RPMI8226 (cell line): ENCODE measurements around the gene TMEM45A.
A peak's percentile ranks its signal among the peaks of the same experiment; 100 is the strongest.
"Not testable (repeated sequence)": the region's sequence is repeated elsewhere in the genome, so short reads cannot be mapped to it uniquely, and the experiment has no call there.

ENCODE experiments used
- DNase-seq: peaks from one replicate; pipeline ENCODE4 v3.0.0-alpha.2; 2015

TMEM45A gene, protein sequence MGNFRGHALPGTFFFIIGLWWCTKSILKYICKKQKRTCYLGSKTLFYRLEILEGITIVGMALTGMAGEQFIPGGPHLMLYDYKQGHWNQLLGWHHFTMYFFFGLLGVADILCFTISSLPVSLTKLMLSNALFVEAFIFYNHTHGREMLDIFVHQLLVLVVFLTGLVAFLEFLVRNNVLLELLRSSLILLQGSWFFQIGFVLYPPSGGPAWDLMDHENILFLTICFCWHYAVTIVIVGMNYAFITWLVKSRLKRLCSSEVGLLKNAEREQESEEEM

DNA sequence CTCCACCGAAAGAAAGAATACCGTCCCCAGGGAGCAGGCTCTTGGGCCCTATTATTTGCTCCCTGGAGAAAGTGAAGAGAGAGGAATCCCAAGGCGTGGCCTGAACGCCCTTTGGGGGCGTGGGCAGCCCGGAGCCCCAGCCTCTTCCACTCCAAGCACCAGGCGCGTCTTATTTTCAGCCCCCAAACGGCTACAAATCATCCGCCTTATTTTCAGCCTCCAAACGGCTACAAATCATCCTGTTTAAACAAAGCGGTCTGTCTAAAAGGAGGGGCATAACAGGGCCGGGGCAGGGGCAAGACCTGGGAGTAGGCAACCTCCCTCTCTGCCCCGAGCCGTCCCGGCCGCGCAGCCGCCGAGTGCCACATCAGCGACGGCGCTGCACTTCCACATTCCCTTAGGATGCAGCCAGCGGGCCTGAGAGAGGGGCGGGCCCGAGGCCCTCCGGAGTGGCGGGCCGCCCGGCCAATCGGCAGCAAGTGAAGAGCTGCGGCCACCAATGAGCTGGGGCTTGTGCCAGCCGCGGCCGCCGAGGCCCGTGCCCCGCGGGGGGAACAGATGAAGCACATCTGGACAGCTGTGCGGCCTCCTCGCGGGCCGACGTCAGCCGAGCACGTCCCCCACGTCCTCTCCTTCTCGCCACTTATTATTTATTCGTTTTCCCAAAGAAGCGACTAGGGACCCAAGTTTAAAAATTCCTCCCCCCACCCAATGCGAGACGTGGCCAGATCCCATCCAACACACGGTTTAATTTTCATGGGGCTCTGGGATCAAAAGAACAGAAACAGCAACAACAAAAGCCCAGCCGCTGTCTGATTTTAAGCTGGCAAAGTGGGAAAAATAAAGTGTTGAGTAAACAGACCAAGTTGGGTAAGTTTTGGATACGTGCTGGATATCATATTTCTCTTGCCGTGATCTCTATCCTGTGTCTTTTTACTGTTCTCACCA is at the start of gene TMEM45A:
Gene TMEM45A, plus strand, starts transcription at position 561 of the 948 bp plus-strand sequence. CDS start 62,593 bp downstream, outside the sequence.
- DNase-seq, result peak; percentile 89

DNA sequence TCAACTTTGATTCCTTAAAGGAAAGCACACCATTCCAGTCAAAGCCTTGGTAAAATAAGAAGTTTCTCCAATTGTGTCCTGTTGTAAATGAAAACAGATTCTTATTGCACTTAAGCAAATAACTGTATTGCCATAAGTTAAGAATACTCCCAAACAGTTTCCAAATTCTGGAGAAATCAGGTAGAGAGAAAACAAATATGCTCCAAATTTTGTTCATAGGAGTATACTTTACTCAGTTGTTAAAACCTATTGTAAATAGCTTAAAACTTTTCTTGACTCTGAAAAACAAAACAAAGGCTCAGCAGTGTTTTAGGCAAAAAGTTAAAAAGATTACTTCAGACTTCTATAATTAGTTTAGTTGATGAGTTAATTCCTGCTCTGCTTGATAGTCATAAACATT is 48.7 kb upstream of the TMEM45A start:
- no peak for DNase-seq

DNA sequence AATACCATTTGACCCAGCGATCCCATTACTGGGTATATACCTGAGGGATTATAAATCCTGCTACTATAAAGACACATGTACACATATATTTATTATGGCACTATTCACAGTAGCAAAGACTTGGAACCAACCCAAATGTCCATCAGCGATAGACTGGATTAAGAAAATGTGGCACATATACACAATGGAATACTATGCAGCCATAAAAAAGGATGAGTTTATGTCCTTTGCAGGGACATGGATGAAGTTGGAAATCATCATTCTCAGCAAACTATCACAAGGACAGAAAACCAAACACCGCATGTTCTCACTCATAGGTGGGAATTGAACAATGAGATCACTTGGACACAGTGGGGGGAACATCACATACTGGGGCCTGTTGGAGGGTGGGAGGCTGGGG is 45.4 kb upstream of the TMEM45A start:
- DNase-seq, result not testable (repeated sequence)

DNA sequence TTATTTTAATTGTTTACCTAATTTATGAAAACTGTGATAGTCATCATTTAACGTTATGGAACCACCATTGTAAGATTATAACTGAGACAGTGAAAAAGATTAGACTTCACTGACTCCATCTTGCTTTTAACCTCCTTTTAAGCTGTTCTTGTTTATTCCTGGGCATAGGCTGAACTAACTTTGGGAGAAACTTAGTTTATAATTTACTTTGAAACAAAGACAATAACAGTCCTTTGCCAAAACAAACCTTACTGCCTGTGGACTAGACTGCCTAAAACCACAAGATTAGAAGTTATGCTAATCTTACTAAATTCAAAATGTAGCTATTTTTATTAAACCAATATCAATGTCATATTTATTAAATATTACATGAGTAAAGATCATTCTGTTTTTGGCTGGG is 44.3 kb upstream of the TMEM45A start:
- no peak for DNase-seq

DNA sequence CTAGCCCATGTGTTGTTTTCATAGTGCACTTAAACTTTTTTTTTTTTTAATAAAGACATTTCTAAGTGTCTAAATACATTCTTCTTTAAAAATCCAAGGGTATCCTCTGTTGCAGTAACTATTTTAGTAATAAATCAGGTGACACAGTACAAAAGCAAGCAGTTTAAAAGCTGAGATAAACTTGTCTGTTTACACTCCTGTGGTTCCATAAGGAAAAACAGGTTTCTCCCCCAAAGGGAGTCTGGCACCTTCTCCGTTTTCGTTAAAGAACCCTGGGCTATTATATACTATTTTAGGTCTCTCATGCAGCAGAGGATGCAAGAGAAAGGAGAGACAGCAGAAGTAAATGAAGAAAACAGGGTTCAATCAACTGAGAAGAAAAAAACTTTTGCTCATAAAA is 43.2 kb upstream of the TMEM45A start:
- DNase-seq, result no peak

DNA sequence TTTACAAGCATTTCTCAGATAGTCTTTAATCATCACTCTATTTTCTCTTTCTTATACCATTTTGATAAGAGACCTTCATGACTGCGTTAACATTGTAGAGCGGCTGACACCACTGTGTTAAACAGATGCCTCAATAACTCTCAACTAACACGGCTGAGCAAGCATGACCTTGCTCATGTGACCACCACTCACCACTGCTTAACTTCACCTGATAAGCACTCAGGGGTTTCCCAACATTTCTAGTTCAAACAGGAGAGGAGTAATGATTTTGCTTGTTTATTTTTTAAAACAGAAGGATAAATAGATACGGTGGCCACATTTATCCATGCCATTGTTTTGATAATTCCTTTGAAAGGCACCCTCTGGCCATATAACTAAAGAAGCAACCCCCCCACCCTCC is 37.7 kb upstream of the TMEM45A start:
- no peak for DNase-seq

DNA sequence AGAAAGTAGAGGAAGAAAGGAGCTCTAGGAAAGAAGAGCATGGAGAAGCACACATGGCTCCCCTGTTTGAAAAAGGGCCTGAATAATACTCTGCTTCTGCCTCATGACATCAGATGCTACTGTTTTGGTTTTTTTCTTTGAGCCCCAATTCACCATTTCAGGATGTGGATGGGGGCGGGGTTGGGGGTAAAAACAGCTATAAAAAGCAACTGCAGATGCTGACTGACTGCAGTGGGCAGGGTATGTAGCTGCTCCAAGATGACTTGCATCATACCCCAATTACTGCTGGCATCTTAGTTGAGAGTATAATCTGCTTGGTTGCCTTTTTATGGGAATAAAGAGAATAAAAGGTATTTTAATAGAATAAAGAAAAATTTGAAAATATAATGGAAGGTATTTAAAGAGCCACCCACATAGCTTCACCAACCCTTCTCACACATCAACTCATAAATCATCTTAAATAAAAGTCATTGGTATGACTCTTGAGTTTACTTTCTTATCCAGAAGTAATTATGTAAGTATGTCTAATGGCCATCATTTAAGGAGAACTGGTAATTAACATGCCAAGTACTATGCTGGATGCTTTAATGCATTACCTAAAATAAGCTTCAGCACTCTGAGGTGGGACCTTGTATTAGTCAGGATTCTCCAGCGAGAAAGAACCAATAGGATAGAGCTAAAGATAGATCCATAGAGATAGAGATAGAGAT is 36.4 kb upstream of the TMEM45A start:
- DNase-seq, result no peak

DNA sequence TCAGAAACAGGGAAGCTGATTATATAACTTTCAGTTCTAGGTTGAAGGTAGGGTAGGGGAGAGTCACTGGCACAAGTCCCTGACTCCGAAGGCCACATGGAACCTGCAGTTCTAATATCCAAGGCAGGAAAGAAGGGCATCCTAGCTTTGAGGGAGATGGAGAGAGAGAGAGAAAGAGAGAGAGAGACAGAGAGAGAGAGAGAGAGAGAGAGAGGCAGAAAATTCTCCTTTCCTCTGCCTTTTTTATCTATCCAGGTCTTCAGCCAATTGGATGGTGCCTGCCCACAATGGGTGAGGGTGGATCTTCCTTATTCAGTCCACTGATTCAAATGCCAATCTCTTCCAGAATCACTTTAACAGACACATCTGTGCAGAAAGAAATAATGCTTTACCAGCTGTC is 35.7 kb upstream of the TMEM45A start:
- no peak for DNase-seq

DNA sequence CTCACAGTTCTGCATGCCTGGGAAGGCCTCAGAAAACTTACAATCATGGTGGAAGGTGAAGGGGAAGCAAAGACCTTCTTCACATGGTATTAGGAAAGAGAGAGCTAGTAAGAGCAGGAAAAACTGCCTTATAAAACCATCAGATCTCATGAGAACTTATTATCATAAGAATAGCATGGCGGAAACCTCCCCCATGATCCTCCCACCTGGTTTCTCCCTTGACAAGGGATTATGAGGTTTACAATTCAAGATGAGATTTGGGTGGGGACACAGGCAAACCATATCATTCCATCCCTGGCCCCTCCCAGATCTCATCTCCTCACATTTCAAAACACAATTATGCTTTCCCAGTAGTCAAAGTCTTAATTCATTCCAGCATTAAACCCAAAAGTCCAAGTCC is 34.6 kb upstream of the TMEM45A start:
- DNase-seq, result no peak

DNA sequence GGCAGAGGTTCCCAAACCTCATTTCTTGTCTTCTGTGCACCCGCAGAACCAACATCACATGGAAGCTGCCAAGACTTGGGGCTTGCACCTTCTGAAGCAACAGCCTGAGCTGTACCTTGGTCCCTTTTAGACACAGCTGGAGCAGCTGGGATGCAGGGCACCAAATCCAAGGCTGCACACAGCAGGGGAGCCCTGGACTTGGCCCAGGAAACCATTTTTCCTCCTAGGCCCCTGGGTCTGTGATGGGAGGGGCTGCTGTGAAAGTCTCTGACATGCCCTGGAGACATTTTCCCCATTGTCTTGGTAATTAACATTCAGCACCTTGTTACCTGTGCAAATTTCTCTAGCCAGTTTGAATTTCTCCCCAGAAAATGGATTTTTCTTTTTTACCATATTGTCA is 33.6 kb upstream of the TMEM45A start:
- no peak for DNase-seq

DNA sequence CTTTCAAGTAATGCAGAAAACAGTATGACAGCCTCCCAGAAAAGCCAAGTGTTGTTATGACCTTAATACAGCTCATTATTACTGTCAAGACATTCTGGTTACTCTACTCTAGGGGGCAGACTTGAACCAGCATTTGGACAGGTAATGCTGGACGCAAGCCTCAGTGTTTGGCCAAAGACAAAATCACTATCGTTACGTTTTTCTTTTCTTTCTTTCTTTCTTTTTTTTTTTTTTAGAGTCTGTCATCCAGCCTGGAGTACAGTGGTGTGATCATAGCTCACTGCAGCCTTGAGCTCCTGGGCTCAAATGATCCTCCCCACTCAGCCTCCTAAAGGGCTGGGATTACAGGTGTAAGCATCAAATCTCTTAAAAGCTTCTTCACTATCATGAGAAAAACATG is 29.4 kb upstream of the TMEM45A start:
- DNase-seq, result peak; percentile 69

DNA sequence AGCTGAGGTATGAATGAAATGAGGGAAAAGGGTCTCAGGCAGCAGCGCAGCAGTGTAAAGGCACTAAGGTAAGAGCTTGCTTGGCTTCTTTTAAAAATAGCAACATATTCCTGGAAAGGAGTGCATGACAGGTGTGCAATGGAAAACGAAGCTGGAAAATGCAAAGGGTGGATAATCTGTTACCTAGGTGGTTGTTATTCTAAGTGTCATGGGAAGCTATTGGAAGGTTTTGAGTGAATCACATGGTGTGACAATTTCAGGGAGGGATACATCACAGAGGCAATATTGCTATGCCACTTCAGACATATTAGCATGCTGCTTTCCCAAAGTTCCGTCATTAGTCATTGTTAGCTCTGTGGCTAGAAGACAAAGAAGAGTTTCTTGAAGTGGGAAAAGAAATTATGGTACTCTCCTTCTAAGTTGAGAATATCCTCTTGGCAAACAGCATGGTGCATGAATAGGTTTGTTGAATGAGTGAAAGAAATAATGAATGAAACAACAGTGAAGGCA is 28.7 kb upstream of the TMEM45A start:
- DNase-seq, result no peak

DNA sequence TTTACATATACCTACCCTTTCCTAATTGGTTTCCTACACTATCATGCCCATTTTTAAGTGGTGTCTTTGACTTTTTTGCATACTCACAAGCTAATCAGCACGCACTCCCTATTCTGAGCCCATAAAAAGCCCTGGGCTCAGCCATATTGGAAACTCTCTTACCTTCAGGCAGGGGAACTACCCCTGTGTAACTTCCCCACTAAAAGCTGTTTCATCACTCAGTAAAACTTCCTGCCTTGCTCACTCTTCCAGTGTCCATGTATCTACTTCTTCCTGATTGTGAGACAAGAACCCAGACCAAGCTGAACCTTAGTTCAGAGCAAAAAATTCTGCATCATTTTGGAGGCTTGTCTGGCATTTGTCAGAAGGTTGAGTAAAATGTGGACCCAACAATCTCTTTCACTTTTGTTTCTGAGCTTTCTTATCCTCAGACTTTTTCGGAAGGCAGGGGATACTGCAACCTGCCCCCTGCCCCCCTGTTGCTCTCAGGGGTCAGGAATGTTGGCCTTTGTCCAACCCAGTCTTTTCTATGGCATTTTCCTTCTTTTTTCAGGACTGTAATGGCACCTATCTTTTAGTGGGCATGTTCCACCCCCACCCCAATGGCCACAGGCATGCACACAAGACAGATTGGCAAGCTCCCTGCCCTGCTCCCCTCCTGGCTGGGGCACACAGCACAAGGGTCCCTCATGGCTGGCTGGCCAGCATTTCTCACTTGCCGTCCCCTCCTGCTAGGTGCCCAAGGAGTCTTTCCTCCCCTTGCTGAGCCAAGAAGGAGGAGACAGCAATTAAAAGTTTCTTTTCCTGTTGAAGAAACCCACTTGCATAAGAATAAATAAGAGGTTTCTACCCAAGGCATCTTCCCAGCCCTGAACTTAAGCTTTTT is 26.3 kb upstream of the TMEM45A start:
- no peak for DNase-seq

DNA sequence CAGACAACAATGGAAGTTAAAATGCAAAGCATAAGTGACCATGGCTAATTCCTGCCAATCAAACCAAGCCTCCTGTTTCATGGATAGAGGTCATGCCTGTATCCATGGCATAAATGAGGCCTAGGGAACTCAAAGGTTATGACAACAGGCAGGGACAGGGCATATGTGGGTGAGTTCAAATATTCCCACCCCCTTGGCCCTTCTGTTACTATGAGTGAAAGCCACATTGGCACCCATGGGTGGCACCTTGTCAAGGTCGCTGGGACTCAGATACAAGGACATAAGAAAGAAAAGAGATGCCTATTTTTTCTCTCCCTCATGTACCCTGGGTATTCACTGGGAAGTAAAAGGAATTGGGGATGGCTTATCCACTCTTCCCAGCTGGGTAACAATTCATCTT is 25.3 kb upstream of the TMEM45A start:
- DNase-seq, result no peak

DNA sequence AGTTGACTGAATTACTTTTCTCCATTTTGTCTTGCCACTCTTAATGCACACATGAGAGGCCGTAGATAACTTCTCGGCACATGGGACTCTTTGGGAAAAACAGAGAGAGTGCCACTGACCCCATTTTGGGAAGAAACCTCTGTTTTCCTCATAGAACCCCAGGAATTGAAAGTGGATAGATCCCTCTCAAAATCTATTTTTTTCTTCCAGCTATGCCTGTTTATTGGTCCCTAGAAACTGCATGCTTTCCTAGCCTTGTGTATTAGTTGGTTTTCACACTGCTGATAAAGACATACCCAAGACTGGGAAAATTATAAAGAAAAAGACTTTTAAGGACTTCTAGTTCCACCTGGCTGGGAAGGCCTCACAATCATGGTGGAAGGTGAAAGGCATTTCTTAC is 23.7 kb upstream of the TMEM45A start:
- no peak for DNase-seq

DNA sequence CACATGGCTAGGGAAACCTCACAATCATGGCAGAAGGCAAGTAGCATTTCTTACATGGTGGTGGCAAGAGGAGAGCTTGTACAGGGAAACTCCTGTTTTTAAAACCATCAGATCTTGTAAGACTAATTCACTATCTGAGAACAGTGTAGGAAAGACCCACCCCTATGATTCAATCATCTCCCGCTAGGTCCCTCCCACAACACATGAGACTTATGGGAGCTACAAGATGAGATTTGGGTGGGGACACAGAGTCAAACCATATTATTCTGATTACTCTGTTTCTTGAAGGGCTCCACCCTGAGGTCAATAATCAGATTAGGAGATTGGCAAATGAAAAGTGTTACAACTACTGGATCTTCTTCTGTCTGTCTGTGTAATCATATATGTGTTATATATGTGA is 21.5 kb upstream of the TMEM45A start:
- DNase-seq, result no peak

DNA sequence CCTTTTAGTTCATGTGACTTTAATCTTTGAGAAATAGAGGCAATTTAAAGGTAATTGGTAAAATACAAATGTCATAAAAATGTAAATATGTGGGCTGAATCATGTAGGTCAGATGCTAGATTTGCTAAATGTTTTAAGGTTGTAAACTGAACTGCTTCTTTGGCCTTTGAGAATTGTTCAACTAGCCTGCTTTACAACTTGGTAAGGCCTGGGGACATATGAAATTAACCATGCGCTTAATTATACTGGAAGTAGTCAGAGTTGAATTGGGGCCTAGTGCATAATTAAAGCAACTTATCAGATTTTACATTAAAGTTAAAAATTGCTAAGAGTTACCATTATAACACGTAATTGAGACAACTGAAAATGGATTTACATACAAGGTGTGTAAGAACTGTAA is 21.0 kb upstream of the TMEM45A start:
- no peak for DNase-seq

DNA sequence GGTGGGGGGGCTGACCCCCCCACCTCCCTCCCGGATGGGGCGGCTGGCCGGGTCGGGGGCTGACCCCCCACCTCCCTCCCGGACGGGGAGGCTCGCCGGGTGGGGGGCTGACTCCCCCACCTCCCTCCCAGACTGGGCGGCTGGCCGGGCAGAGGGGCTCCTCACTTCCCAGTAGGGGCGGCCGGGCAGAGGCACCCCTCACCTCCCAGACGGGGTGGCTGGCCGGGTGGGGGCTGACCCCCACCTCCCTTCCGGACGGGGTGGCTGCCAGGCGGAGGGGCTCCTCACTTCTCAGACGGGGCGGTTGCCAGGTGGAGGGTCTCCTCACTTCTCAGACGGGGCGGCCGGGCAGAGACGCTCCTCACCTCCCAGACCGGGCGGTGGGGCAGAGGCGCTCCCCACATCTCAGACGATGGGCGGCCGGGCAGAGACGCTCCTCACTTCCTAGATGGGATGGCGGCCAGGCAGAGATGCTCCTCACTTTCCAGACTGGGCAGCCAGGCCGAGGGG is 14.5 kb upstream of the TMEM45A start:
- DNase-seq, result not testable (repeated sequence)

DNA sequence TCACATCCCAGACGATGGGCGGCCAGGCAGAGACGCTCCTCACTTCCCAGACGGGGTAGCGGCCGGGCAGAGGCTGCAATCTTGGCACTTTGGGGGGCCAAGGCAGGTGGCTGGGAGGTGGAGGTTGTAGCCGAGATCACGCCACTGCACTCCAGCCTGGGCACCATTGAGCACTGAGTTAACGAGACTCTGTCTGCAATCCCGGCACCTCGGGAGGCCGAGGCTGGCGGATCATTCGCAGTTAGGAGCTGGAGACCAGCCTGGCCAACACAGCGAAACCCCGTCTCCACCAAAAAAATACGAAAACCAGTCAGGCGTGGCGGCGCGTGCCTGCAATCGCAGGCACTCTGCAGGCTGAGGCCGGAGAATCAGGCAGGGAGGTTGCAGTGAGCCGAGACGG is 13.9 kb upstream of the TMEM45A start:
- not testable (repeated sequence) for DNase-seq

DNA sequence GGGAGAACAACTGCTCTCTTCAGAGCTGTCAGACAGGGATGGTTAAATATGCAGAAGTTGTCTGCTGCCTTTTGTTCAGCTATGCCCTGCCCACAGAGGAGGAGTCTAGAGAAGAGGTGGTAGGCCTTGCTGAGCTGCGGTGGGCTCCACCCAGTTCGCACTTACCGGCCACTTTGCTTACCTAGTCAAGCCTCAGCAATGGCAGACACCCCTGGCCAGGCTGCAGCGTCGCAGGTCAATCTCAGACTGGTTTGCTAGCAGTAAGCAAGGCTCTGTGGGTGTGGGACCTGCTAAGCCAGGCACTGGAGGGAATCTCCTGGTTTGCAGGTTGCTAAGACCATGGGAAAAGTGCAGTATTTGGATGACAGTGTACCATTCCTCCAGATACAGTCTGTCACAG is 12.3 kb upstream of the TMEM45A start:
- no peak for DNase-seq

DNA sequence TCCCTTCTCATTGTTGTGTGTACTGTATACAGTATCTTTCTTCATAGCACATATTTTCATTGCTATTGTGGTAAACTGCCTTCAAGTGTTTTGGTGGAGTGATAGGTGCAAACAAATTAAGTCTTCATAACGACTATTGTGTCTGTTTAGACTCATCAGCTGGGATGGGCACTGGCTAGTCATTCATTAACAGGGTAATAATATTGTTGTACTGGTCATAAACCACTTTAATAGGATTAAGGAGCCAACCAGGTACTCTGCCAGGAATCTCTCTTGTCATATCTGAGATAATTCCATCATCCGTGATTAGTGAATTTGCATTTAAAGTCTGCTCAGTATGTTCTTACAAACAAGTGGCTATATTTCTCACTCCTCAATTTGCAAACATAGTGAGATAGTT is 10.2 kb upstream of the TMEM45A start:
- DNase-seq, result no peak

DNA sequence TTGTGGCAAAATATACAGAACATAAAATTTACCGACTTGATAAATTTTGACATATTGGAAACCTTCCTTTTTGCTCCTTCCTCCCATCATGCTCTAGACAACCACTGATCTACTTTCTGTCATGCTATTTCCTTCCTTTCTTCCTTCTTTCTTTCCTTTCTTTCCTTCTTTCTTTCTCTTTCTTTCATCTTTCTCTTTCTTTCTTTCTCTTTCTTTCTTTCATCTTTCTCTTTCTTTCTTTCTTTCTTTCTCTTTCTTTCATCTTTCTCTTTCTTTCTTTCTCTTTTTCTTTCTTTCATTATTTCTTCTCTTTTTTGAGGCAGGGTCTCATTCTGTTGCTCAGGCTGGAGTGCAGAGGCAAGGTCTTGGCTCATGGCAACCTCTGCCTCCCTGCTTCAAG is 8.9 kb upstream of the TMEM45A start:
- DNase-seq, result no peak
